ENCODE results near the gene BCL7A.

Gene BCL7A

GRCh38 chr12:122018457-122018856 is 3.2 kb upstream of the BCL7A start:
- H3K27ac ChIP-seq (ENCODE audit: low read depth, low read length): peak overlapping the region; percentile 99
- H3K4me2 ChIP-seq (ENCODE audit: low read length): peak overlapping the region; percentile 84
- peaks cover 92% of the 10 kb centered on the region for H3K79me2 ChIP-seq (ENCODE audit: control insufficient read depth, low read length)
- H3K4me3 ChIP-seq (ENCODE audit: low read length): peak overlapping the region; percentile 93
- H3K36me3 ChIP-seq (ENCODE audit: control insufficient read depth, low read length): peaks cover 82% of the 10 kb centered on the region
- H3K4me1 ChIP-seq (ENCODE audit: control insufficient read depth, low read length): peaks cover 72% of the 10 kb centered on the region
- H3K9me3 ChIP-seq (ENCODE audit: control insufficient read depth, insufficient read depth, low read length): peaks cover 4% of the 10 kb centered on the region; the same call in 1 of the 2 replicates
- TF ChIP-seq CTCF (IDR thresholded peaks at IDR 0.05; ENCODE audit: low read depth, low read length, poor library complexity, severe bottlenecking) (no peak), EZH2phosphoT487 (IDR thresholded peaks at IDR 0.05; ENCODE audit: borderline replicate concordance, low read length) (no peak)
- no peaks in the 10 kb centered on the region for H4K20me1 ChIP-seq (ENCODE audit: control insufficient read depth, insufficient read depth, low read depth, low read length)
- no peaks in the 10 kb centered on the region for H3K27me3 ChIP-seq (ENCODE audit: control insufficient read depth, low read length)
- H3F3A ChIP-seq (ENCODE audit: control insufficient read depth, insufficient read depth): peaks cover 70% of the 10 kb centered on the region
- no peaks in the 10 kb centered on the region for H3K9me2 ChIP-seq (replicated peaks; ENCODE audit: control insufficient read depth, low read length)

- Histone ChIP-seq H3K9me2 (replicated peaks; ENCODE audit: control insufficient read depth, low read length) (no peaks in the 10 kb centered on the region), H3K4me3 (ENCODE audit: low read length) (peak overlapping the region; percentile 93), H3K4me2 (ENCODE audit: low read length) (peak overlapping the region; percentile 84), H3F3A (ENCODE audit: control insufficient read depth, insufficient read depth) (peaks cover 66% of the 10 kb centered on the region), H3K27ac (ENCODE audit: low read depth, low read length) (peak overlapping the region; percentile 99), H3K36me3 (ENCODE audit: control insufficient read depth, low read length) (peaks cover 84% of the 10 kb centered on the region), H3K9me3 (ENCODE audit: control insufficient read depth, insufficient read depth, low read length) (peaks cover 4% of the 10 kb centered on the region; the same call in 1 of the 2 replicates), H4K20me1 (ENCODE audit: control insufficient read depth, insufficient read depth, low read depth, low read length) (no peaks in the 10 kb centered on the region), H3K4me1 (ENCODE audit: control insufficient read depth, low read length) (peaks cover 67% of the 10 kb centered on the region), H3K79me2 (ENCODE audit: control insufficient read depth, low read length) (peaks cover 92% of the 10 kb centered on the region), H3K27me3 (ENCODE audit: control insufficient read depth, low read length) (no peaks in the 10 kb centered on the region)
- no peak for TF ChIP-seq CTCF (IDR thresholded peaks at IDR 0.05; ENCODE audit: low read depth, low read length, poor library complexity, severe bottlenecking)
- no peak for TF ChIP-seq EZH2phosphoT487 (IDR thresholded peaks at IDR 0.05; ENCODE audit: borderline replicate concordance, low read length)
Observed at GRCh38 chr12:122018937-122019336, 2.7 kb upstream of the BCL7A start.

GRCh38 chr12:122020795-122021192 is 890 bp upstream of the BCL7A start:
- Histone ChIP-seq H3K27me3 (ENCODE audit: control insufficient read depth, low read length) (no peaks in the 10 kb centered on the region), H3K4me1 (ENCODE audit: control insufficient read depth, low read length) (peaks cover 67% of the 10 kb centered on the region), H3K79me2 (ENCODE audit: control insufficient read depth, low read length) (peaks cover 94% of the 10 kb centered on the region), H3K9me3 (ENCODE audit: control insufficient read depth, insufficient read depth, low read length) (peaks cover 4% of the 10 kb centered on the region; the same call in 1 of the 2 replicates), H3K36me3 (ENCODE audit: control insufficient read depth, low read length) (peaks cover 80% of the 10 kb centered on the region), H3K4me3 (ENCODE audit: low read length) (peak overlapping the region; percentile 93), H3K4me2 (ENCODE audit: low read length) (peak overlapping the region; percentile 84), H3K27ac (ENCODE audit: low read depth, low read length) (peak overlapping the region; percentile 99), H4K20me1 (ENCODE audit: control insufficient read depth, insufficient read depth, low read depth, low read length) (no peaks in the 10 kb centered on the region), H3F3A (ENCODE audit: control insufficient read depth, insufficient read depth) (peaks cover 57% of the 10 kb centered on the region), H3K9me2 (replicated peaks; ENCODE audit: control insufficient read depth, low read length) (no peaks in the 10 kb centered on the region)
- no peak for TF ChIP-seq CTCF (IDR thresholded peaks at IDR 0.05; ENCODE audit: low read depth, low read length, poor library complexity, severe bottlenecking)
- no peak for TF ChIP-seq EZH2phosphoT487 (IDR thresholded peaks at IDR 0.05; ENCODE audit: borderline replicate concordance, low read length)
